Right renal pelvis (tissue), 4 donors: Measurements from ENCODE around the gene COA8. TPM values are rescaled to one million over a fixed set of nuclear protein-coding genes. Genes with fewer than 3 reads are reported as not detected.
"Not testable (repeated sequence)": the region's sequence is repeated elsewhere in the genome, so short reads cannot be mapped to it uniquely, and the experiment has no call there.

ENCODE experiments used
- DNase-seq, 4 donors: peaks; one replicate each; pipeline ENCODE4 v3.0.0-alpha.2; 2013; ENCODE audit warnings: low read depth in 4 of 4, low spot score in 3 of 4, missing footprints in 1 of 4
- polyA plus RNA-seq, 4 donors: library from polyadenylated mRNA; unstranded; fragments of 120-200 nt; gene quantifications; one replicate each; pipeline ENCODE4 v1.2.1, GENCODE V29; 2013; ENCODE audit not compliant: insufficient read length in 4 of 4

Gene COA8
- polyA plus RNA-seq, 4 donors = 39.8 to 47.1 (median 43.5) TPM

GRCh38 chr14:103568952-103569351, 6.2 kb downstream of the COA8 start:
- DNase-seq = no peak

GRCh38 chr14:103569408-103569807, 6.6 kb downstream of the COA8 start:
- DNase-seq = no peak

GRCh38 chr14:103574104-103574503, 11.3 kb downstream of the COA8 start:
- no peak for DNase-seq

- DNase-seq = no peak
Measured at GRCh38 chr14:103574707-103575285, 12.0 kb downstream of the COA8 start.

- DNase-seq = peak in 3 of 4 donors; percentile 76 to 82 (median 80)
Measured at GRCh38 chr14:103576371-103577024, 13.7 kb downstream of the COA8 start.

- no peak for DNase-seq
Measured at GRCh38 chr14:103578401-103579075, 15.8 kb downstream of the COA8 start.

- DNase-seq = no peak
Measured at GRCh38 chr14:103581206-103581605, 18.4 kb downstream of the COA8 start.

GRCh38 chr14:103581954-103582703, 19.4 kb downstream of the COA8 start:
- DNase-seq = no peak

- no peak for DNase-seq
Measured at GRCh38 chr14:103584326-103584915, 21.7 kb downstream of the COA8 start.

- DNase-seq = no peak
Measured at GRCh38 chr14:103593577-103593976, 30.8 kb downstream of the COA8 start.

GRCh38 chr14:103594265-103594664, 31.5 kb downstream of the COA8 start:
- DNase-seq = no peak

GRCh38 chr14:103597623-103598377, 35.0 kb downstream of the COA8 start:
- no peak for DNase-seq

GRCh38 chr14:103600503-103600902, 37.7 kb downstream of the COA8 start:
- no peak for DNase-seq

GRCh38 chr14:103604620-103605019, 41.9 kb downstream of the COA8 start:
- no peak for DNase-seq

- peak; percentile 83 to 90 (median 88) for DNase-seq
Measured at GRCh38 chr14:103606963-103607668, 44.4 kb downstream of the COA8 start.

GRCh38 chr14:103607822-103608221, 45.1 kb downstream of the COA8 start:
- no peak for DNase-seq

- DNase-seq = not testable (repeated sequence)
Measured at GRCh38 chr14:103609081-103609480, 46.3 kb downstream of the COA8 start.

- no peak for DNase-seq
Measured at GRCh38 chr14:103611215-103611614, 48.5 kb downstream of the COA8 start.

- no peak for DNase-seq
Measured at GRCh38 chr14:103613517-103613916, 50.8 kb downstream of the COA8 start.
